Measurements from ENCODE around the gene DNM3.
A peak's percentile ranks its signal among the peaks of the same experiment; 100 is the strongest.

The DNM3 gene

DNA sequence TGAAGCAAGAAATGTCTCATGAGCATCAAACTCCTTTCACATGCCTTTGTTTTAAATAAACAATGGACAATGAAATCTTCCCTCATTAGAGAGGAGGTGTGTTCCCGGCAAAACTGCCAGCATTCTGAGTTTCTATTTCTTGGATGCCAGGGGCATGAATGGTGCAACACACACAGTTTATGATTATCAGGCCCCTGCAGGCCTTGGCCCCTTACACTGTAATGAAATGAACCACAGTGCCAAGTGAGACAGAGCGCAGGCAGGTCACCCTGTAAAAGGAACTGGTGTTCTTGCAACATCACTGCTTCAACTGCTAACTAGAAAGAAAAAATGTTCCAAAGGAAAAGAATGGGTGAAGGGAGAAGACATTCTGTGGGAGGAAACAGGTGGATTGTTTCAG lies 606.3 kb downstream of the DNM3 start:
- DNase-seq = no peak

DNA sequence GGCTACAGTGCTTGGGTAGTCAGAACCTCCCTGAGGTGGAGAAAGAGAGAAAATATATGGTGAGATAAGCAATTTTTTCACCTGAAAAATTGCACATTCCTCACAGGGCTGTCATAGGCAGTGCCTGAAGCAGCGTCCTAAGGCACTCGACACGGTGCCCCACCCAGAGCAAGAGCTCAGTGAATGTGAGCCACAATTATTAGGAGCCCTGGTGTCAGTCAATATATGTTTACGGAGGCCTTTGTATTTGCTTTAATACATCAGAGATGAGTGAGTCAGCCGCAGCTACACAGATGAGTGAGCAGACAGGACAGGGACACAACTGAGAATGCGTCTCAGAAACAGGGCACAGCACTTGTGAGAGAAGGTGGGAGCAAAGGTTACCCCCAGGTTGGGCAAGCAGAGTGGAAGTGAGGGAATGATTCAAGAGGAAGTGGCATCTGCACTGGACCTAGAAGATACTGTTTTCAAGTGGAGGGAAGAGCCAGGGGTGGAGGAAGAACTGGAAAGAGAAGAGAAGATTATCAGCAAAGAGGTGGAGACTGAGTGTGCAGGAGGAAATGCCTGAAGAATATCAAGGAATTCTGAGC lies 607.8 kb downstream of the DNM3 start:
- no peak for DNase-seq

DNA sequence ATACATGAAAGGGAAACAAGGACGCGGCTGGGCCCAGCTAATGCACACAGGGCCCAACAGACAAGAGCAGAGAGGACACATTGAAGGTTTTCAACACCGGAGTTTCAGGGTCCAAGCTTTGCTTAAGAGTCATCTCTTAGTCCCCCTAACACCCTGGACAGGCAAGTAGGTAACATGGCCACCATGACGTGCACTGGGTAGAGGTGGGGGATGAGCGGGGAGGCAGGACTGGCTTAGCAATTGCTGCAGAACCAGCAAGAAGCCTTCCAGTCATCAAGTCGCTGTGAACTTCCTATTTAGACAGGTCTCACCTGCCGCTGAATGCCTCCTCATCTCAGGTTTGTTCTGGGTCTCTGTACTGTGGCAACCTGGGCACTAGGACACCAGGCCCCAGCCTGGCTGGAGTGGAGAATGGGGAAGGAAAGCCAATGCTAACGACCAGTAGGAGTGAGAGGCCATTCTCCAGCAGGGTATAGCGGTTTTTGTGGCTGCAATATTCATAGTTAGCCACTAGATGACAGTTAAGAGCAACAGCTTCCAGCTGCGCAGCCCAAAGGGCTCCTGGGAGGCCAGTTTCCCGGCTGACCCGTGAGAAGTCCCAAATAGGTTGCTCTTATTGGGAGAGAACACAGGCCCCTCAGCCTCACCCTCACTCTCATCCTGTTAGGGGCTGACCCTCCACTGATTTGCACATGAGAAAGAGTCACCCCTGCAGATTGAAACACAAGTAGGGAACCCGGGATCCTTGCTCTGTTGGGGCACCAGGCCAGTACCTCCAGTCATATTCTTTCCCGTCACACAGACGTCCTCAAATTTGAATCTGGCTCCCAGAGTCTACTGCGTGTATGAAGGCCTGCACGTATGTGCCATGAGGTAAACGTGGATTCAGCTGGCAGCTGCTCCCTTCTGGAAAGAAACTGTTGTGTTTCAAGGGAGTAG lies 608.6 kb downstream of the DNM3 start:
- peak; percentile 25 for DNase-seq

DNA sequence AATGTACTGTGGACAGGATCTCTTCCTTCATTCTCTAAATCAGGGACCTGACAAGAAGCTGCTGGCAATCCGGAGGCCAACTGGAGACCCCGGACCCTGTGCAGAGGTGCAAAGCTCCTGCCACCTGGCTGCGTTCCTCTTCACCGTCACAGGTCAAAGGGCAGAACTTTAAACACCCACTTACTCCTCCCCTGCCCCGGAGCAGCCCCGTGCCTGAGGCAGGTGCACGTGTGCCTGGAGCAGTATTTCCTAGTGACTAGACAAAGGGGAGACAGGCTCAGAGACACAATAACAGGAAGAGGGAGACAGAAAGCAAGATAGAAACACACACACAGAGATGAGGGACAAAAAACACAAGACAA lies 609.2 kb downstream of the DNM3 start:
- no peak for DNase-seq

DNA sequence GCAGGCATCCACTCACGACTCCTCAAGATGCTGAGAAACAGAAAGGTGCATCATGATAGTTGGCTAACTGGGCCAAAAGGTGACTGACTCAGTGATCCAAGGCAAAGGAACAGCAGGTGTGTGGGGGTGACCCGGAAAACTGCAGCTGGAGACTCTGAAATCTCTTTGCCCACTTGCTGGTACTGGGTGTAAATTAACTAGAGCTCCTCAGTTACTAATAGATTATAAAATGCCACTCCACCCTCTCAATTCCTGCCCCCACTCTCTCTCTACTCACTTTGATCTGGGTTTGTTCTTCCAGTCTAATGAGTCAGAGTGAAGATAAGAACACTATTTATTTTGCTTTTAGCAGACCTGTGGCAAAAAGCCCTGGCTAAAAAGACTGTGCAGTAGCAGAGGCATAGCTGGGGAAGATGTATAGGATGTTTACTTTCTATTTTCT lies 609.7 kb downstream of the DNM3 start:
- DNase-seq = no peak

DNA sequence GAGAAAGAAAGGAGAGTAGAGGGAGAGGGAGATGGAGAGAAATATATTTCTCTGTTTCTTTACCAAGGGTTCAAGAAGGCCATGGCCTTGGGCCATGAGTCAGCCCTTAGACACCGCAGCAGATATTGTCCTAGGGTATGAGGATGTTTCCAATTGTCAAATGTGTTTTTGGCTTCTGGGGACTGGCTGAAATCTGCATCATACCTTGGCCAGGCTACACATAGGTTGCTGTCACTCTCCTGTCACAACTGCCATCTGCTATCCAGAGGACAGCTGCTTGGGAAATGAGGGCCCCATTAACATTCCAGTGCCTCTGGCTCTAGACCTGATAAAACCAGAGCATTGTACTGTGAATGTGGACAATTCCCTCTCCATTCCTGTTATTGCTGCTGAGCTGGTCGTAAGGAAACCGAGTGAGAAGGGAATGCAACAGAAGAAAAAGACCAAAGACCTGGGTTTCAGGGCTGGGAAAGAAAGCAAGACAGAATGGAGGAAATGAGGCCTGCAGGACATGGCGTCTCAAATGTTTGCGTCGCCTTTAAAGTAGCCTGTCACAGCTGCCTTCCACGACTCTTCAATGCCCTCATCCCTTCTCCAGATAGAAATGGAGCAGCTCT lies 611.3 kb downstream of the DNM3 start:
- DNase-seq = no peak

DNA sequence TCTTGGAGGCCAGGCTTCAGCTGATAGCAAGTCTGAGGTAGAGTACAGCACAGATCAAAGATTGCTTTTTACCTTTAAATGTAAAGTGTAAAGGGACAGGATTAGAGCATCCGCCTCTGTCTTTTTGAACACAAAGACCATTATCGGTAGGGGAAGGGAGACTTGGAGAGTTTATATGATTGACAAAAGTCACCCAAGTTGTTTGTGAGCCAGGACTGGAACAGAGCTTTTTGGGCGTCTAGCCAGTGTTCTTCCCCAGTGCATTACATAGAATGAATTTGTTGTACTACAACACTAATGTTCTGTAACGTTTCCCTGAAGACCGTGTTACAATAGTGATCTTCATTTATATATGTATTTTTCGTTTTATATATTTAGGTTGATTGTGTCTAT lies 611.9 kb downstream of the DNM3 start:
- DNase-seq = no peak

DNA sequence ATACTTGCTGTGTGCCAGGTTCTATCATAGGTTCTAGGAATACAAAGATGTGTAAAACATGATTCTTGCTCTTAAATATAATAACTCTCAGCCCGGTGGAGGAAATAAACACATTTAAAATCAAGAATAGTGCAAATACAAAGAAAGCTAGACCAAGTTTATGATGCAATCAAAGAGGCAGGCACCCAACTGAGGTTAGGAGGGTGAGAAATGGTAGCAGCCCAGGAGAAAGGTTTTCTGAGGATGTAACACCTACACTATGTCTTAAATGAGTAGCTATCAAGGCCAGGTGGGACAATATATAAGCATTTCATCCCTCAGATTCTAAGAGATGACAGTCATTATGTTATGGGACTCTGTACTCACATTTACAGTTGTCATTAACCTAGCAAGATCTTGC lies 612.3 kb downstream of the DNM3 start:
- no peak for DNase-seq

DNA sequence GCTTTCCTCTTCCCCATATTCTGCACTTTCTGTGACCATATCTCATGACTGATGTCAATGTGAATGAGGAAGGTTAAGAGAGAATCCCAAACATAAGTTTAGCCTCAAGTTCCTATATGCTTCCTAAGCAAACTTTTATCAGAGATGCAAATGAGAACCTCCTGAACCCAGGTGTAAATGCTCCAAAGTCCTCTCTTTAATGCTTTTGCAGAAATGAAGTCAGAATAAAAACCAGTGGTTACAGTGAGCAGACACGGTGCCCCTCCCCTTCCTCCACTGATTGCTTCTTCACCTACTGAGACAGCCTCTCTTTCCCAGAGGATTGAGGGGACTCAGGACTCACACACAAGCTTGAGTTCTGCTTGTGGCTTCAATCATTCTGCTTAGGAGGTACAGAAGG lies 614.2 kb downstream of the DNM3 start:
- DNase-seq = no peak

DNA sequence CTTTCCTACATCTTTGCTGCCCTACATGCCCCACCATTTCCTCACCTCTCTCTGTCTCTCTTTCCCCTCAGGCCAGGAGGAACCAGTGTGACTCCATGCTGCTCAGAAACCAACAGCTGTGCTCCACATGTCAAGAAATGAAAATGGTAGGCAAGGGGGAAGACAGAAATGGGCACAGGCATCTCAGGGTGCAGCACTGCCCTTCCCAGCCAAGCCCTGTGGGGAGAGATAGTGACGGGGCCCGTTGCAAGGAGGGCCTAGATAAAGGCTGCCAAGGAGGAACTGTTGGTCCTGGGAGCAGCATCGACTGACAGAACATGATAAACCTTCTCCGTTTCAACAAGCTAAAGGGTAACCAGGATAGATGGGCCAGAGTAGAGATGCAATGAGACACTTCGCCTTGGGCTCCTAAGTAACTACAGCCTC lies 615.1 kb downstream of the DNM3 start:
- no peak for DNase-seq

DNA sequence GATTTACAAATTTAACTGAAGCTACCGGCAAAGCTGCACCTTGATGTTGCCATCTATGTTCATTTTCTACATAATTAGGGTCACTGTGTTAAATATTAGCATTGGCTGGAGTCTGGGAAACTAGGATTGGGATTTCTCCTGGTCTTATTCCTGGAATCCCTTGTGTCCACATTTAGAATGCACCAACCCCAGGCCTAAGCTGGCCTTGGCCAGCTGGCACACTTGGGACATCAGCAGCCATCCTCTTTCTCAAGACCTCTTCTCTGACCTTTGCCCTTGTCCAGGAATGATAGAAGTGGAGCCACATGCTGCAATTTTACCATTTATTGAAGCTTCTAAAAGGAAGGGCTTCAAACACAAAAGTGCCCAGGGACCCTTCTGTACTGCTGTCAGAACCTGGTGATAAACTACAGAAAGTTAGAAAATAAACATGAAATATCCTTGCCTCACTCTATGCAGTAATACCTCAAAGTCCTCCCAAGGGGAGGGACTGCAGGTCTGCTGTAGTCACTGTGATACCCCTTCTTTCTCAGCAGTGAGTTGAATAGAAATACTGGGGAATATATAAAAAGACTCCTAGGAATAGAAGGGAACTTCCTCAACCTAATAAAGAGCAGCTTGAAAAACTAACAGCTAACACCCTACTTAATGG lies 616.3 kb downstream of the DNM3 start:
- DNase-seq = no peak

DNA sequence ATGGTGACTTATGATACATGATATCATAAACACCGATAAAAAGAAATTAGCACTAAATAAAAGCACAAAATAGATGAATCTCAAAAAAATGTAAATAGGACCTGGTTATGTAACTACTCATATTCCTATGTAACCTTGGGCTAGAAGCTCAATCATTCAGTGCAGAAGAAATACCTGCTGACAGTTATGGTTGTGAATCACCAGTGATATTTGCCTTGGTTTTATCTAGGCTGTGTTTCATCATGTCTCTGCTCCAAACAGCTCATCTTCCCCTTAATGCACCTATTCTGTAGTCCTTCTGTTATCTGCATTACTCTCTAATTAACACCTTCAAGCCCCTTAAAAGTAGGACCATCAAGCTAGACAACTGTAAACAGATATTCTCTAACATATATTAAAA lies 618.9 kb downstream of the DNM3 start:
- no peak for DNase-seq

DNA sequence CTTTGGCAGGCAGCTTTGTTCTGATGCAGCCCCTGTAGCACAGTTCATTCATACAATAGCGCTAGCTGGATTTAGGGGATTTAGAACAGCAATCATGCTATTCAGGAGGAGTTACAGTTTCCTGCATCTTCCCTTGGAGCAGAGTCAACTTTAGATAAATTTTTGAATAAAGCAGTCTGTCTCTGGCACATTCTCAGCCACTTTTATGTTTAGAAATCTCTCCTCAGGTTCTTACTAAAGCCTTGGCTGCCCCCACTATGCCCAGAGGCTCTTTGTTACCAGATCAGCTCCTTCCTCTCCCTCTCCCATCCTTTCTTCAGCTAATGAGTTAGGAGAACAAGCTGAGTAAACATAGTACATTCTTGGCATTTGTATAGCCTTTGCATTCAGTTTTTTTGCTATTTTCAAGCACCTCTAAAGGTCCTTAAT lies 619.6 kb downstream of the DNM3 start:
- no peak for DNase-seq

All from COR-L47 (cell line).